Upper lobe of right lung (tissue), 1 donor: ENCODE data around the gene USP8. TPM values are rescaled to one million over a fixed set of nuclear protein-coding genes. Genes with fewer than 3 reads are reported as not detected.

Source experiments
- ATAC-seq: fragments of 200-7000 bp; cut with Tn5 transposase; one replicate; pipeline ENCODE4 v1.9.1; 2020; ENCODE audit warnings: mild to moderate bottlenecking, moderate library complexity
- DNase-seq: peaks from one replicate; pipeline ENCODE4 v3.0.0-alpha.2; 2020
- H3K27ac ChIP-seq: fragments of 200-600 bp; one replicate; pipeline ENCODE4 v1.8.0; 2022
- H3K27me3 ChIP-seq: fragments of 200-600 bp; one replicate; pipeline ENCODE4 v1.8.0; 2022; ENCODE audit warnings: mild to moderate bottlenecking
- H3K36me3 ChIP-seq: fragments of 200-600 bp; one replicate; pipeline ENCODE4 v1.8.0; 2022
- H3K4me1 ChIP-seq: fragments of 200-600 bp; one replicate; pipeline ENCODE4 v1.8.0; 2022
- H3K4me3 ChIP-seq: fragments of 200-600 bp; one replicate; pipeline ENCODE4 v1.8.0; 2022; ENCODE audit warnings: mild to moderate bottlenecking
- H3K9me3 ChIP-seq: fragments of 200-600 bp; one replicate; pipeline ENCODE4 v1.8.0; 2022
- CTCF ChIP-seq: fragments of 200-600 bp; IDR thresholded peaks from one replicate; pipeline ENCODE4 v1.8.0; 2022; ENCODE audit warnings: antibody characterized with exemption
- intact Hi-C: fragments of 100-400 bp; cut with DNase I; formaldehyde crosslinking; loops from one replicate; pipeline ENCODE4 v1.11.0; 2022
- total RNA-seq: library from RNA; stranded (reverse); fragmentation: NEBNext Ultra II Directional; extraction: Animal tissue kit (Norgen Biotek cat#: 25700); gene quantifications from one replicate; pipeline ENCODE4 v1.2.1, GENCODE V29; 2021
- donor health status: DM: no; HTN: yes; CAD: no; lungs with severe emphysema.

Gene USP8
- total RNA-seq, 1 donor from 2014 or later: 65.1 TPM

GRCh38 chr15:50562735-50563640 is 138.8 kb downstream of the USP8 start:
- Histone ChIP-seq H3K36me3 (peaks cover 81% of the 10 kb centered on the region), H3K27ac (no peak overlapping the region), H3K27me3 (no peaks in the 10 kb centered on the region), H3K4me1 (no peaks in the 10 kb centered on the region), H3K4me3 (no peak overlapping the region), H3K9me3 (no peaks in the 10 kb centered on the region)
- DNase-seq (no peak), ATAC-seq (no peak)
- TF ChIP-seq CTCF: no peak
- intact Hi-C loops: no loop called here

- ATAC-seq (no peak), DNase-seq (no peak)
- H3K36me3 ChIP-seq: peaks cover 84% of the 10 kb centered on the region
- H3K27me3 ChIP-seq: no peaks in the 10 kb centered on the region
- H3K4me1 ChIP-seq: no peaks in the 10 kb centered on the region
- no peak overlapping the region for H3K4me3 ChIP-seq
- TF ChIP-seq CTCF: no peak
- intact Hi-C loops: no loop called here
- no peak overlapping the region for H3K27ac ChIP-seq
- H3K9me3 ChIP-seq: no peaks in the 10 kb centered on the region
Observed at GRCh38 chr15:50563756-50564155, 139.6 kb downstream of the USP8 start.

Other genes starting within 250 kb of the USP8 start
- 0.96 TPM for gene SLC27A2, start 242.2 kb upstream of the USP8 start, total RNA-seq
- 4.1 TPM for gene HDC, start 158.7 kb upstream of the USP8 start, total RNA-seq
- 21.2 TPM for gene GABPB1, start 69.2 kb upstream of the USP8 start, total RNA-seq
- gene USP50, start 122.3 kb downstream of the USP8 start, total RNA-seq: not detected